H9 (cell line): ENCODE data around the gene PRAMEF33. TPM values are rescaled to one million over a fixed set of nuclear protein-coding genes. Genes with fewer than 3 reads are reported as not detected.
"Not testable (repeated sequence)": the region's sequence is repeated elsewhere in the genome, so short reads cannot be mapped to it uniquely, and the experiment has no call there.

Source experiments
- DNase-seq: peaks from one replicate; pipeline ENCODE4 v3.0.0-alpha.2; 2017
- H2AFZ ChIP-seq: one replicate; pipeline ENCODE4 v1.6.1; 2013; ENCODE audit warnings: mild to moderate bottlenecking, low read length, control low read depth, moderate library complexity
- H2AK5ac ChIP-seq: 2 replicates; pipeline ENCODE4 v1.6.1; 2013; ENCODE audit warnings: low read length, control low read depth, mixed read lengths; ENCODE audit not compliant: insufficient read length
- H2BK120ac ChIP-seq: one replicate; pipeline ENCODE4 v1.6.1; 2013; ENCODE audit warnings: low read depth, mild to moderate bottlenecking, low read length, control low read depth, inconsistent platforms; ENCODE audit not compliant: poor library complexity, severe bottlenecking
- H2BK12ac ChIP-seq: 2 replicates; pipeline ENCODE4 v1.6.1; 2013; ENCODE audit warnings: low read length, control low read depth, mixed read lengths, low read depth; ENCODE audit not compliant: insufficient read length
- H2BK15ac ChIP-seq: 2 replicates; pipeline ENCODE4 v1.6.1; 2013; ENCODE audit warnings: low read depth, low read length, control low read depth
- H2BK20ac ChIP-seq: one replicate; pipeline ENCODE4 v1.6.1; 2013; ENCODE audit warnings: low read depth, mild to moderate bottlenecking, low read length, control low read depth, inconsistent platforms; ENCODE audit not compliant: poor library complexity, severe bottlenecking
- H2BK5ac ChIP-seq: 2 replicates; pipeline ENCODE4 v1.6.1; 2013; ENCODE audit warnings: low read length, control low read depth, mixed read lengths; ENCODE audit not compliant: insufficient read length
- H3K14ac ChIP-seq: 2 replicates; pipeline ENCODE4 v1.6.1; 2013; ENCODE audit warnings: low read length, control low read depth; ENCODE audit not compliant: insufficient read depth
- H3K18ac ChIP-seq: 2 replicates; pipeline ENCODE4 v1.6.1; 2013; ENCODE audit warnings: low read depth, mild to moderate bottlenecking, mixed read lengths, low read length, control low read depth; ENCODE audit not compliant: insufficient read length
- H3K23ac ChIP-seq: 2 replicates; pipeline ENCODE4 v1.6.1; 2013; ENCODE audit warnings: low read length, control low read depth, mixed read lengths, low read depth; ENCODE audit not compliant: insufficient read length
- H3K23me2 ChIP-seq: 2 replicates; pipeline ENCODE4 v1.6.1; 2013; ENCODE audit warnings: low read depth, mild to moderate bottlenecking, mixed read lengths, low read length, control low read depth; ENCODE audit not compliant: insufficient read length, poor library complexity, severe bottlenecking
- H3K27ac ChIP-seq: 2 replicates; pipeline ENCODE4 v1.5.1; 2013; ENCODE audit warnings: low read length, control low read depth, mixed read lengths, low read depth; ENCODE audit not compliant: insufficient read length
- H3K27me3 ChIP-seq: 2 replicates; pipeline ENCODE4 v1.6.1; 2013; ENCODE audit warnings: low read length, control low read depth, inconsistent platforms; ENCODE audit not compliant: insufficient read depth
- H3K4ac ChIP-seq: 2 replicates; pipeline ENCODE4 v1.6.1; 2013; ENCODE audit warnings: low read depth, mild to moderate bottlenecking, control low read depth, inconsistent platforms, low read length, moderate library complexity
- H3K4me1 ChIP-seq: 2 replicates; pipeline ENCODE4 v1.6.1; 2013; ENCODE audit warnings: low read length, control low read depth, inconsistent platforms; ENCODE audit not compliant: insufficient read depth
- H3K4me2 ChIP-seq: 2 replicates; pipeline ENCODE4 v1.6.1; 2013; ENCODE audit warnings: low read length, control low read depth, mixed read lengths; ENCODE audit not compliant: insufficient read length, insufficient read depth
- H3K56ac ChIP-seq: 2 replicates; pipeline ENCODE4 v1.6.1; 2013; ENCODE audit warnings: low read depth, mild to moderate bottlenecking, mixed read lengths, low read length, control low read depth; ENCODE audit not compliant: insufficient read length
- H3K79me1 ChIP-seq: 2 replicates; pipeline ENCODE4 v1.6.1; 2013; ENCODE audit warnings: low read depth, mild to moderate bottlenecking, moderate library complexity, low read length, control low read depth, inconsistent platforms; ENCODE audit not compliant: insufficient read depth, poor library complexity, severe bottlenecking
- H3K79me2 ChIP-seq: 2 replicates; pipeline ENCODE4 v1.6.1; 2013; ENCODE audit warnings: low read length, control low read depth, inconsistent platforms; ENCODE audit not compliant: insufficient read depth
- H3K9ac ChIP-seq: 2 replicates; pipeline ENCODE4 v1.6.1; 2013; ENCODE audit warnings: low read length, control low read depth, mixed read lengths; ENCODE audit not compliant: insufficient read length; ENCODE audit errors: extremely low read depth
- H3K9me3 ChIP-seq: one replicate; pipeline ENCODE4 v1.6.1; 2013; ENCODE audit warnings: low read depth, low read length, inconsistent platforms; ENCODE audit not compliant: control insufficient read depth
- H3T11ph ChIP-seq: one replicate; pipeline ENCODE4 v1.6.1; 2013; ENCODE audit warnings: mild to moderate bottlenecking, low read length, control low read depth, inconsistent platforms
- H4K20me1 ChIP-seq: one replicate; pipeline ENCODE4 v1.6.1; 2013; ENCODE audit not compliant: control insufficient read depth, insufficient read length, insufficient read depth
- H4K5ac ChIP-seq: 2 replicates; pipeline ENCODE4 v1.6.1; 2013; ENCODE audit warnings: low read depth, mild to moderate bottlenecking, mixed read lengths, low read length, control low read depth; ENCODE audit not compliant: insufficient read length
- H4K8ac ChIP-seq: replicated peaks from 2 replicates; pipeline ENCODE4 v1.6.1; 2013; ENCODE audit warnings: low read length, control low read depth, mixed read lengths, low read depth; ENCODE audit not compliant: insufficient read length
- H4K91ac ChIP-seq: 2 replicates; pipeline ENCODE4 v1.6.1; 2013; ENCODE audit warnings: low read depth, mild to moderate bottlenecking, moderate library complexity, mixed read lengths, low read length, control low read depth; ENCODE audit not compliant: insufficient read length
- H3K27ac Mint-ChIP-seq, 3 experiments: 2 replicates in 2 of 3; 3 replicates in 1 of 3; pipeline ENCODE4 v1.8.0; 2020 to 2021; ENCODE audit warnings: mixed read lengths in 3 of 3, mild to moderate bottlenecking in 1 of 3, moderate library complexity in 1 of 3
- H3K27me3 Mint-ChIP-seq: 2 replicates; pipeline ENCODE4 v1.8.0; 2021; ENCODE audit warnings: low read depth, mild to moderate bottlenecking, moderate library complexity, mixed read lengths
- H3K36me3 Mint-ChIP-seq, 3 experiments: 2 replicates in 2 of 3; 3 replicates in 1 of 3; pipeline ENCODE4 v1.8.0; 2020 to 2021; ENCODE audit warnings: low read depth in 3 of 3, mixed read lengths in 3 of 3; ENCODE audit not compliant: insufficient read depth in 1 of 3
- H3K4me1 Mint-ChIP-seq, 2 experiments: 2 replicates each; pipeline ENCODE4 v1.8.0; 2020; ENCODE audit warnings: mixed read lengths in 2 of 2
- H3K4me3 Mint-ChIP-seq, 2 experiments: 2 replicates in 1 of 2; 3 replicates in 1 of 2; pipeline ENCODE4 v1.8.0; 2020 to 2021; ENCODE audit warnings: mild to moderate bottlenecking in 2 of 2, mixed read lengths in 2 of 2, moderate library complexity in 1 of 2
- H3K9me3 Mint-ChIP-seq, 2 experiments: 2 replicates in 1 of 2; 3 replicates in 1 of 2; pipeline ENCODE4 v1.8.0; 2020; ENCODE audit warnings: mild to moderate bottlenecking in 2 of 2, mixed read lengths in 2 of 2, moderate library complexity in 1 of 2
- WGBS: extraction: QIAGEN DNeasy Blood & Tissue Kit; methylation state at CpG from one replicate; pipeline ENCODE4 v1.1.7; 2013; ENCODE audit warnings: missing lambda C conversion rate, low lambda C conversion rate, mixed read lengths; ENCODE audit not compliant: insufficient read length; ENCODE audit errors: extremely low coverage; 5-methylcytosine and 5-hydroxymethylcytosine counted together
- long read RNA-seq: library from polyadenylated mRNA; unstranded; transcript quantifications from one replicate; pipeline ENCODE4 v2.0.0, GENCODE V29; 2020
- total RNA-seq: library from RNA; stranded (reverse); gene quantifications from 2 replicates; pipeline ENCODE4 v1.2.1, GENCODE V29; 2021

PRAMEF33 gene, protein sequence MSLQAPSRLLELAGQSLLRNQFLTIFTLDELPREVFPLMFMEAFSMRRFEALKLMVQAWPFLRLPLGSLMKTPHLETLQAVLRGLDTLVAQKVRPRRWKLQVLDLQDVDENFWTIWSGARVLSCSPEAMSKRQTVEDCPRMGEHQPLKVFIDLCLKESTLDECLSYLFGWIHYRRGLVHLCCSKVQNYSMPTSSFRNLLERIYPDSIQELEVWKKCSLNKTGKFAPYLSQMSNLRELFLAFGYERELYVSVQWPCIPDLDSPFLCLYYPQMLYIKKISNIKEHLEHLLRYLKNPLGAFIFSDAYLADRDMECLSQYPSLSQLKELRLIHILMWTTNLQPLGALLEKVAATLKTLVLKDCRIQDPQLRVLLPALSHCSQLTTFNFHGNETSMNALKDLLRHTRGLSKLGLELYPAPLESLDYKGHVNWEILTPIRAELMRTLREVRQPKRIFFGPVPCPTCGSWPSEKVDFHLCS
- total RNA-seq: not detected in 2 replicates
- long read RNA-seq: 0 reads

DNA sequence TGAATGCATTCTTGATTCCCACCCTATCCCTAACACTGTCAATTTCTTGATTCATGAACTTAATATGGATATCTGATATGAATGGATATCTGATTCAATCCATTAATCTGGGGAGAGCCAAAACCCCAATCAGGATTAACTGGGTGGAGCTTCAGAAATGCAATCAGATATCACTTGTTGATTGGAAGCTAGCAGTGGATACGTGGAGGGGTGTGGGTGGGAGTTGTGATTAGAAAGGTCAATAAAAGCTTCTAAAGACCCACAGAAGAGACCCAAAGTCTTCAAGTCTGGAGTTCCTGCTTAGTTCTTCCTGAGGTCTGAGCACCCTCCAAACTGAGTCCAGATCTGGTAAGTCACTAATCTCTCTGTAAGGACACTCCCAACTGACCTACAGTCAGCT is at the start of gene PRAMEF33:
Gene PRAMEF33 (plus strand): TSS at position 301 of the 400 bp plus-strand sequence. CDS start 2,416 bp downstream, outside the sequence.
- H4K91ac ChIP-seq, H3K4ac ChIP-seq, H4K5ac ChIP-seq, H2BK12ac ChIP-seq, H3K9me3 ChIP-seq, H2AFZ ChIP-seq, H3K4me1 ChIP-seq, H3K27me3 Mint-ChIP-seq, H3K23ac ChIP-seq, H4K8ac ChIP-seq, H3K4me2 ChIP-seq, H3K27me3 ChIP-seq, H2BK20ac ChIP-seq, H3T11ph ChIP-seq, H2BK120ac ChIP-seq, H3K27ac Mint-ChIP-seq, H3K27ac ChIP-seq, H3K14ac ChIP-seq, H3K56ac ChIP-seq, H3K23me2 ChIP-seq, H2AK5ac ChIP-seq, H3K36me3 Mint-ChIP-seq, H4K20me1 ChIP-seq, H2BK5ac ChIP-seq, H3K18ac ChIP-seq, H3K4me1 Mint-ChIP-seq, DNase-seq, H3K9ac ChIP-seq, H3K79me1 ChIP-seq, H2BK15ac ChIP-seq, H3K4me3 Mint-ChIP-seq, H3K79me2 ChIP-seq: not testable (repeated sequence)
- H3K9me3 Mint-ChIP-seq: peaks cover 5 to 12% of the 10 kb centered on the region in 2 experiments
- no CpG with 5 or more reads among the region's 1 CpG for WGBS

DNA sequence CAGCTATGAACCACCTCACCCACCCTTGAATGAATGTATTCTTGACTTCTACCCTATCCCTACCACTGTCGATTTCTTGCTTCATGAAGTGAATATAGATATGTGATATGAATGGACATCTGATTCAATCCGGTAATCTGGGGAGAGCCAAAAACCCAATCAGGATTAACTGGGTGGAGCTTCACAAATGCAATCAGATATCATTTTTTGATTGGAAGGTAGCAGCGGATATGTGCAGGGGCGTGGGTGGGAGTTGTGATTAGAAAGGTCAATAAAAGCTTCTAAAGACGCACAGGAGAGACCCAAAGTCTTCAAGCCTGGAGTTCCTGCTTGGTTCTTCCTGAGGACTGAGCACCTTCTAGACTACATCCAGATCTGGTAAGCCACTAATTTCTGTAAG is 49.4 kb upstream of the PRAMEF33 start, which contains the start of gene PRAMEF5:
Gene PRAMEF5 (plus strand): TSS at position 301 of the 400 bp plus-strand sequence. CDS start 5,071 bp downstream, outside the sequence.
- H3K27me3 ChIP-seq, H3K18ac ChIP-seq, H3K4ac ChIP-seq, H2BK12ac ChIP-seq, H4K91ac ChIP-seq, DNase-seq, H3K9ac ChIP-seq, H3K23ac ChIP-seq, H2BK20ac ChIP-seq, H3K4me1 Mint-ChIP-seq, H2BK5ac ChIP-seq, H3K79me1 ChIP-seq, H3K79me2 ChIP-seq, H3T11ph ChIP-seq, H3K27me3 Mint-ChIP-seq, H3K27ac ChIP-seq, H3K9me3 Mint-ChIP-seq, H3K23me2 ChIP-seq, H3K27ac Mint-ChIP-seq, H4K5ac ChIP-seq, H3K4me1 ChIP-seq, H2BK120ac ChIP-seq, H3K56ac ChIP-seq, H4K20me1 ChIP-seq, H4K8ac ChIP-seq, H2BK15ac ChIP-seq, H3K4me2 ChIP-seq, H3K14ac ChIP-seq, H2AK5ac ChIP-seq, H3K9me3 ChIP-seq, H3K4me3 Mint-ChIP-seq, H3K36me3 Mint-ChIP-seq, H2AFZ ChIP-seq: not testable (repeated sequence)
- WGBS: no CpG with 5 or more reads among the region's 5 CpGs
